ENCODE results near the gene DIO3.

DIO3 gene

DNA sequence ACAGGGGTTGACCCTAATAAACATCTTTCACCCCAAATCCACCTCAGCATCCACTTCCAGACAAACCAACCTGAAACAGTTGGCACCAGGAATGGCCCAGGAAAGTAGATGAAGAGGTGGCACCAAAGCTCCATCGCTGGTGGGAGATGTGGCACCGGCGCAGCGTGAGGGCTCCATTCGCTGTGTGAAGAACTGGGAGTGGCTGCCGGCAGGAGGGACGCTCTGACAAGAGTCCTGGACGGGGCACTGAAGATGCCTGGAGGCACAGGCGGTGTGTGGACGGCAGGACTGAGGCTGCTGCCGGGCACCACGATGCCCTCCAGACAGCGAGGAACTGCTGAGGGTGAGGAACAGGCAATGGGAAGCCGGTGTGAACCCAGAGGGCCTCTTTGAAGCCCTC lies 29.3 kb downstream of the DIO3 start:
- ATAC-seq = no peak
- TF ChIP-seq POU6F1 (CRISPR knock-in tag; IDR thresholded peaks at IDR 0.05; ENCODE audit: borderline replicate concordance, low read depth) (no peak), ZFP3 (CRISPR knock-in tag; IDR thresholded peaks at IDR 0.05) (no peak), BACH2 (CRISPR knock-in tag; IDR thresholded peaks at IDR 0.05; ENCODE audit: borderline replicate concordance) (no peak), OSR1 (CRISPR knock-in tag; IDR thresholded peaks at IDR 0.05) (no peak), ARNTL (CRISPR knock-in tag; IDR thresholded peaks at IDR 0.05; ENCODE audit: borderline replicate concordance, low read depth) (no peak), ZNF70 (CRISPR knock-in tag; IDR thresholded peaks at IDR 0.05) (no peak), TCF4 (CRISPR knock-in tag; IDR thresholded peaks at IDR 0.05; ENCODE audit: borderline replicate concordance) (no peak)
- TF ChIP-seq, protein P1, sequence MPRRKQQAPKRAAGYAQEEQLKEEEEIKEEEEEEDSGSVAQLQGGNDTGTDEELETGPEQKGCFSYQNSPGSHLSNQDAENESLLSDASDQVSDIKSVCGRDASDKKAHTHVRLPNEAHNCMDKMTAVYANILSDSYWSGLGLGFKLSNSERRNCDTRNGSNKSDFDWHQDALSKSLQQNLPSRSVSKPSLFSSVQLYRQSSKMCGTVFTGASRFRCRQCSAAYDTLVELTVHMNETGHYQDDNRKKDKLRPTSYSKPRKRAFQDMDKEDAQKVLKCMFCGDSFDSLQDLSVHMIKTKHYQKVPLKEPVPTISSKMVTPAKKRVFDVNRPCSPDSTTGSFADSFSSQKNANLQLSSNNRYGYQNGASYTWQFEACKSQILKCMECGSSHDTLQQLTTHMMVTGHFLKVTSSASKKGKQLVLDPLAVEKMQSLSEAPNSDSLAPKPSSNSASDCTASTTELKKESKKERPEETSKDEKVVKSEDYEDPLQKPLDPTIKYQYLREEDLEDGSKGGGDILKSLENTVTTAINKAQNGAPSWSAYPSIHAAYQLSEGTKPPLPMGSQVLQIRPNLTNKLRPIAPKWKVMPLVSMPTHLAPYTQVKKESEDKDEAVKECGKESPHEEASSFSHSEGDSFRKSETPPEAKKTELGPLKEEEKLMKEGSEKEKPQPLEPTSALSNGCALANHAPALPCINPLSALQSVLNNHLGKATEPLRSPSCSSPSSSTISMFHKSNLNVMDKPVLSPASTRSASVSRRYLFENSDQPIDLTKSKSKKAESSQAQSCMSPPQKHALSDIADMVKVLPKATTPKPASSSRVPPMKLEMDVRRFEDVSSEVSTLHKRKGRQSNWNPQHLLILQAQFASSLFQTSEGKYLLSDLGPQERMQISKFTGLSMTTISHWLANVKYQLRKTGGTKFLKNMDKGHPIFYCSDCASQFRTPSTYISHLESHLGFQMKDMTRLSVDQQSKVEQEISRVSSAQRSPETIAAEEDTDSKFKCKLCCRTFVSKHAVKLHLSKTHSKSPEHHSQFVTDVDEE (CRISPR knock-in tag; IDR thresholded peaks at IDR 0.05) = no peak

DNA sequence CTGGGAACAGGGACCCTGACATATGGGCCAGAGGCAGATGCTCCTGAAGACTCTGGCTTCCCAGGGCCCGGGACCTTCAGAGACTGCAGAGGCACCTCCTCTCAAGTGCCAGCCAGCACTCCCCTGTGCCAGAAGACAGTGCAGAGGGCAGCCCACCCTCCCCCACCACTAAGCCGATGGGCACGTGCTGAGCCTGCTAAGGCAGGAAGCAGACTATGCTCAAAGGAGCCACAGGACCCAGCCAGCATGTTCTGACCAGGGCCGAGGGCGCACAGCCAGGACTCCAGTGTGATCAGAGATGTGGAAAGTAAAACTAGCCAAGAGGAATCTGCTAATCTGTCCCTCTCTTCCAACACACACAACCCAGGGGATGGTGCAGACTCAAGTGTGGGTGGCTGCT lies 29.8 kb downstream of the DIO3 start:
- TF ChIP-seq ZC3H10 (CRISPR knock-in tag; IDR thresholded peaks at IDR 0.05) (no peak), BACH2 (CRISPR knock-in tag; IDR thresholded peaks at IDR 0.05; ENCODE audit: borderline replicate concordance) (no peak), ZFP30 (CRISPR knock-in tag; IDR thresholded peaks at IDR 0.05) (no peak), GLIS3 (CRISPR knock-in tag; IDR thresholded peaks at IDR 0.05) (no peak)
- no peak for ATAC-seq

DNA sequence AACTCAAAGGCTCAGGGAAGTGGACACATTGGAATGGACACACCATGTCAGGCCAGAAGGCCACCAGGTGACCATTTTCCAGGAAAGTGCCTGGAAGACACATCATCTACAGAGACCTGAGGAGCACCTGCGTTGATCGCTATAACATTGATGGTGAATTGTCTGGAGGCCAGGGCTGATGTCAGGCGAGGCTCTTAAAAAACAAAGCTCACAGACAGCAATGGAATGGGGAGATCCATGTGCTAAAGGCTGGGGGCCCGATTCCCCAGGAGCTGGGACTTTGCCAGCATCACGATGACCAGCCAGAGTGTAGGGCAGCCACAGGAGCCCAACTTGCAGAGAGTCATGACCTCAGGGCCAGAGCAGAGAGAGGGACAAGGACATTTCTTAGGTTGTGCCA lies 30.3 kb downstream of the DIO3 start:
- no peak for ATAC-seq
- TF ChIP-seq TCF4 (CRISPR knock-in tag; IDR thresholded peaks at IDR 0.05; ENCODE audit: borderline replicate concordance) (no peak), ZNF70 (CRISPR knock-in tag; IDR thresholded peaks at IDR 0.05) (no peak), ZFP30 (CRISPR knock-in tag; IDR thresholded peaks at IDR 0.05) (no peak)

GRCh38 chr14:101593411-101594238 lies 32.3 kb downstream of the DIO3 start:
- no peak for ATAC-seq

More at GRCh38 chr14:101593411-101594238, 32.3 kb downstream of the DIO3 start:
- TF ChIP-seq ARNTL (CRISPR knock-in tag; IDR thresholded peaks at IDR 0.05; ENCODE audit: borderline replicate concordance, low read depth) (no peak), ZNF70 (CRISPR knock-in tag; IDR thresholded peaks at IDR 0.05) (no peak), POU6F1 (CRISPR knock-in tag; IDR thresholded peaks at IDR 0.05; ENCODE audit: borderline replicate concordance, low read depth) (no peak), PPARA (CRISPR knock-in tag; IDR thresholded peaks at IDR 0.05; ENCODE audit: borderline replicate concordance) (no peak), RARB (CRISPR knock-in tag; IDR thresholded peaks at IDR 0.05) (no peak), TCF4 (CRISPR knock-in tag; IDR thresholded peaks at IDR 0.05; ENCODE audit: borderline replicate concordance) (no peak), CSDC2 (CRISPR knock-in tag; IDR thresholded peaks at IDR 0.05) (no peak), ZC3H10 (CRISPR knock-in tag; IDR thresholded peaks at IDR 0.05) (no peak), TOX (CRISPR knock-in tag; IDR thresholded peaks at IDR 0.05; ENCODE audit: borderline replicate concordance) (no peak), ESRRG (CRISPR knock-in tag; IDR thresholded peaks at IDR 0.05) (no peak), ZFP3 (CRISPR knock-in tag; IDR thresholded peaks at IDR 0.05) (no peak), OSR1 (CRISPR knock-in tag; IDR thresholded peaks at IDR 0.05) (no peak), ZNF565 (CRISPR knock-in tag; conservative IDR thresholded peaks at IDR 0.05; ENCODE audit: low read depth) (no peak), ZNF8 (CRISPR knock-in tag; IDR thresholded peaks at IDR 0.05) (no peak), SNAI2 (CRISPR knock-in tag; IDR thresholded peaks at IDR 0.05) (no peak), CSRNP3 (CRISPR knock-in tag; IDR thresholded peaks at IDR 0.05) (no peak), GLIS3 (CRISPR knock-in tag; IDR thresholded peaks at IDR 0.05) (no peak)
- TF ChIP-seq, protein P1 (CRISPR knock-in tag; IDR thresholded peaks at IDR 0.05) = no peak
- TF ChIP-seq, protein P2, sequence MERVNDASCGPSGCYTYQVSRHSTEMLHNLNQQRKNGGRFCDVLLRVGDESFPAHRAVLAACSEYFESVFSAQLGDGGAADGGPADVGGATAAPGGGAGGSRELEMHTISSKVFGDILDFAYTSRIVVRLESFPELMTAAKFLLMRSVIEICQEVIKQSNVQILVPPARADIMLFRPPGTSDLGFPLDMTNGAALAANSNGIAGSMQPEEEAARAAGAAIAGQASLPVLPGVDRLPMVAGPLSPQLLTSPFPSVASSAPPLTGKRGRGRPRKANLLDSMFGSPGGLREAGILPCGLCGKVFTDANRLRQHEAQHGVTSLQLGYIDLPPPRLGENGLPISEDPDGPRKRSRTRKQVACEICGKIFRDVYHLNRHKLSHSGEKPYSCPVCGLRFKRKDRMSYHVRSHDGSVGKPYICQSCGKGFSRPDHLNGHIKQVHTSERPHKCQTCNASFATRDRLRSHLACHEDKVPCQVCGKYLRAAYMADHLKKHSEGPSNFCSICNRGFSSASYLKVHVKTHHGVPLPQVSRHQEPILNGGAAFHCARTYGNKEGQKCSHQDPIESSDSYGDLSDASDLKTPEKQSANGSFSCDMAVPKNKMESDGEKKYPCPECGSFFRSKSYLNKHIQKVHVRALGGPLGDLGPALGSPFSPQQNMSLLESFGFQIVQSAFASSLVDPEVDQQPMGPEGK (CRISPR knock-in tag; IDR thresholded peaks at IDR 0.05; ENCODE audit: borderline replicate concordance) = no peak

All from SK-N-SH treated with all-trans-retinoic acid at 6 μM for 48 hours (cell line).